AG04450 (cell line): ENCODE results near the gene SBK2. TPM values are rescaled to one million over a fixed set of nuclear protein-coding genes. Genes with fewer than 3 reads are reported as not detected.
A peak's percentile ranks its signal among the peaks of the same experiment; 100 is the strongest.

Experiments
- CTCF ChIA-PET: fragments of 300-600, 350-600 bp; formaldehyde crosslinking; extraction: SDS; loops from one replicate; lab custom pipeline; 2022; ENCODE audit warnings: antibody characterized with exemption, inconsistent platforms; lab: Charles Lee
- POLR2A ChIA-PET: fragments of 350-600 bp; formaldehyde crosslinking; extraction: SDS; loops from one replicate; lab custom pipeline; 2021; ENCODE audit warnings: antibody characterized with exemption, inconsistent platforms; lab: Yijun Ruan, JAX
- DNase-seq: peaks from one replicate; pipeline ENCODE4 v3.0.0-alpha.2; 2011; ENCODE audit warnings: low read depth, low spot score
- H3K27ac ChIP-seq: one replicate; pipeline ENCODE4 v1.5.1; 2012; ENCODE audit warnings: low read depth, low read length, control low read depth
- H3K27me3 ChIP-seq: one replicate; pipeline ENCODE4 v1.6.0; 2012; ENCODE audit warnings: low read length; ENCODE audit not compliant: control insufficient read depth, insufficient read depth
- H3K4me3 ChIP-seq: 2 replicates; pipeline ENCODE4 v1.5.1; 2011; ENCODE audit warnings: mild to moderate bottlenecking, low read depth, low read length, control low read depth
- H3K9me3 ChIP-seq: 2 replicates; pipeline ENCODE4 v1.5.1; 2012; ENCODE audit warnings: low read length; ENCODE audit not compliant: control insufficient read depth, insufficient read depth
- polyA plus RNA-seq: library from polyadenylated mRNA; depleted of rRNA; stranded (reverse); fragments of >200 nt; gene quantifications from 2 replicates; pipeline ENCODE4 v1.2.3, GENCODE V29; 2011
- TF ChIP-seq, protein P1 (sequence below): IDR thresholded peaks from 2 replicates; pipeline ENCODE4 v1.5.1; 2011; ENCODE audit warnings: low read depth, low read length, control low read depth, inconsistent platforms

SBK2 gene
- polyA plus RNA-seq, 1 experiment: 0.10 TPM

DNA sequence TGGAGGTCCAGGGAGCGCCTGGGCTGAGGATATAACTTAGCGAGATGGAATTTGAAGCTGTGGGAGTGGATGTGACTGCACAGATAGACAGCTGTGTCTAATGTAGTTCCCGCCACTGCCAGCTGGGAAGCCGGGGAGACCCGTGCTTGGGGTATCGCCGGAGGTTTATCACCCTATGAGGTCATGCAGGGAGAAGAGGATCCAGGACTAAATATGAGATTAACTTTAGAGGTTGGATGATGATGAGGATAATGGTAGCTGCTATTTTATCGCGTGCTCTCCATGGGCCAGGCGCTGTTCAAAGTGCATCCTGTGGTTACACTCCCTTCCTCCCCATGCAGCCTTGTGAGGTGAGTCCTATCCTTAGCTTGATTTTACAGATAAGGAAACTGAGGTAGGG, 28.8 kb downstream of the SBK2 start:
- no peak for DNase-seq
- TF ChIP-seq, protein P1, sequence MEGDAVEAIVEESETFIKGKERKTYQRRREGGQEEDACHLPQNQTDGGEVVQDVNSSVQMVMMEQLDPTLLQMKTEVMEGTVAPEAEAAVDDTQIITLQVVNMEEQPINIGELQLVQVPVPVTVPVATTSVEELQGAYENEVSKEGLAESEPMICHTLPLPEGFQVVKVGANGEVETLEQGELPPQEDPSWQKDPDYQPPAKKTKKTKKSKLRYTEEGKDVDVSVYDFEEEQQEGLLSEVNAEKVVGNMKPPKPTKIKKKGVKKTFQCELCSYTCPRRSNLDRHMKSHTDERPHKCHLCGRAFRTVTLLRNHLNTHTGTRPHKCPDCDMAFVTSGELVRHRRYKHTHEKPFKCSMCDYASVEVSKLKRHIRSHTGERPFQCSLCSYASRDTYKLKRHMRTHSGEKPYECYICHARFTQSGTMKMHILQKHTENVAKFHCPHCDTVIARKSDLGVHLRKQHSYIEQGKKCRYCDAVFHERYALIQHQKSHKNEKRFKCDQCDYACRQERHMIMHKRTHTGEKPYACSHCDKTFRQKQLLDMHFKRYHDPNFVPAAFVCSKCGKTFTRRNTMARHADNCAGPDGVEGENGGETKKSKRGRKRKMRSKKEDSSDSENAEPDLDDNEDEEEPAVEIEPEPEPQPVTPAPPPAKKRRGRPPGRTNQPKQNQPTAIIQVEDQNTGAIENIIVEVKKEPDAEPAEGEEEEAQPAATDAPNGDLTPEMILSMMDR: no peak
- POLR2A ChIA-PET: interaction anchor here (0.7 kb wide), 1 partner anchor 100 kb away, joined by 3 read pairs; the partner anchor contains the start of gene UBE2S
- peaks cover 5% of the 10 kb centered on the region; the same call in 1 of the 2 replicates for H3K9me3 ChIP-seq
- CTCF ChIA-PET: interaction anchor here (1.0 to 2.6 kb wide), 3 partner anchors 41 to 124 kb away, joined by 4 to 26 read pairs (median 11); partner anchors contain the start of gene ZNF865
- no peak overlapping the region for H3K27ac ChIP-seq
- H3K4me3 ChIP-seq: no peak overlapping the region
- no peaks in the 10 kb centered on the region for H3K27me3 ChIP-seq

DNA sequence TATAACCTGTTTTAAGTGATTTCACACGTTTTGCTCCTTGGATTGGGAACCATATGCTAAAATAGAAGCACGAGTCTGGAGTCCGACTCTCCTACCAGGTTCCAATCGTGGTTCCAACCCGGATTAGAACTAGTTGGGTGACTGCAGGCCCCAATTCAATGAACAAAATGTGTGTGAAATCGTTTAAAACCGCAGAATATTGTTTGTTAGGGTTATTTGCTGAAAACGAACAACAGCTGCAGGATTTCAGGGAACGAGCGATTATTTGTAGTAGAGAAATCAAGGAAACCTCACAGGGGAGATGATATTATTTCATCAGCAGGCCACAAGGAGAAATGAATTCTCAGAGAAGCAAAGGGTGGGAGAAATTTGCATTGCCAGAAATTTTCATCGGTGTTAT, 32.0 kb downstream of the SBK2 start:
- POLR2A ChIA-PET: interaction anchor here (0.6 kb wide), 1 partner anchor 126 kb away, joined by 5 read pairs; no protein-coding TSS in a partner anchor

DNA sequence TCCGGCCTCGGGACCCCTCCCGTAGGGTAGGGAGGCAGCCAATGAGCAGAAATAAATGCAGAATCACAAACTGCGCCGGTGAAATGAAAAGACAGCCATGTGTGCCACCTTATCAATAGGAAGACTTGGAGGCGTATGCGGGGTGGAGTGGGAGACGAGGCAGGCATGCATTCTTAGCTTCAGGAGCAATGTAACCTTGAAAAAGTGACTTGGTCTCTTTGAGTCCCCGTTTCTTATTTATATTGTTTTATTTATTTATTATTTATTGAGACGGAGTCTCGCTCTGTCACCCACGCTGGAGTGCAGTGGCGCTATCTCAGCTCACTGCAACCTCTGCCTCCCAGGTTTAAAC, 32.7 kb downstream of the SBK2 start:
- Histone ChIP-seq H3K4me3 (no peak overlapping the region; the same call in 1 of the 2 replicates), H3K27ac (no peak overlapping the region), H3K27me3 (no peaks in the 10 kb centered on the region), H3K9me3 (peaks cover 7% of the 10 kb centered on the region; the same call in 1 of the 2 replicates)
- TF ChIP-seq, protein P1: no peak
- DNase-seq: no peak
- POLR2A ChIA-PET: interaction anchor here (0.5 to 1.4 kb wide), 16 partner anchors 11 to 363 kb away, joined by 3 to 18 read pairs (median 4); partner anchors contain the start of genes HSPBP1, ISOC2, KMT5C and NAT14
- CTCF ChIA-PET: interaction anchor here (0.6 to 2.9 kb wide), 49 partner anchors 9 to 899 kb away, joined by 3 to 144 read pairs (median 5); partner anchors contain the start of genes FIZ1, ISOC2, NAT14 and SSC5D

More for the DNA sequence above, 32.0 kb downstream of the SBK2 start:
- no peaks in the 10 kb centered on the region for H3K27me3 ChIP-seq
- no peak for DNase-seq
- TF ChIP-seq, protein P1: no peak
- peaks cover 7% of the 10 kb centered on the region; the same call in 1 of the 2 replicates for H3K9me3 ChIP-seq
- CTCF ChIA-PET: interaction anchor here (0.7 to 2.9 kb wide), 21 partner anchors 9 to 371 kb away, joined by 3 to 144 read pairs (median 10); partner anchors contain the start of genes FIZ1, NAT14, SSC5D and ZNF524
- H3K27ac ChIP-seq: no peak overlapping the region
- no peak overlapping the region for H3K4me3 ChIP-seq

DNA sequence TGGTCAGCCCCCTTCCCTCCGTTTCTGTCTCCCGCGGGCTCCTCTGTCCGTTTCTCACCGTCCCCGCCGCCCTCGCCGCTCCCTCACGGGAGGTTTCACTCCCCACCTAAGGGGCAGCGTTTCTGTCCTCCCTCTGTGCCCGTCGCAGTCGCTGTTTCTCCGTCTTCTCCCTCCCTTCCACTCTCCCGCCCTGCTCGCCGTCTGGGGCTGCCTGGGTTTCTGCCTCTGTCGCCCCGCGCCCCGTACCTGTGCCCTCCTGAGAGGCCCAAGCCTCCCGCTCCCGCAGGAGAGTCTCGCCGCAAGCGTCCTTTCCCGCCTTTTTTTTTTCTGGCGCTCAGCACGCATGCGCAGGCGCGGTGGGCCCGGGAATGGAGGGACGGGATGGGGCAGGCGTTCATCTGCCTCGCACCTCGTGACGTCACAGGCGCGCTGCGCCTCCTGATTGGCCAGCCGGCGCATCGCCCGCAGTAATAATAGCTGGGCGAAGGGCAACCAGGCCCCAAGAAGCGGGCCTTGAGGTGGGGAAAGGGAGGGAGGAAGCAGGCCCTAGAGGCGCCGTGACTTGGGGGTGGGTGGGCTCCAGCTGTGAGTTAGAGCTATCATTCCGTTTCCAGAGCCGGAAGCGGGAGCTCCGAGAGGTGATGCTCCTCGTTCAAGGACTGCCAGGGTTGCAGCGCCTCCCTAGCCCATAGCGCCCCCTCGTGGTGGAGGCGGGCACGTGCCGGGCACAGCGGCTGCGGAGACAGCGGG, 33.3 kb downstream of the SBK2 start:
- peaks cover 7% of the 10 kb centered on the region; the same call in 1 of the 2 replicates for H3K9me3 ChIP-seq
- POLR2A ChIA-PET: interaction anchor here (0.6 to 1.4 kb wide), 15 partner anchors 16 to 363 kb away, joined by 3 to 18 read pairs (median 4); partner anchors contain the start of genes HSPBP1, ISOC2, KMT5C and NAT14
- no peak overlapping the region for H3K27ac ChIP-seq
- peak overlapping the region; percentile 69 for H3K4me3 ChIP-seq
- TF ChIP-seq, protein P1: peak; percentile 96
- H3K27me3 ChIP-seq: no peaks in the 10 kb centered on the region
- peak; percentile 80 for DNase-seq
- CTCF ChIA-PET: interaction anchor here (0.5 to 2.9 kb wide), 61 partner anchors 10 to 900 kb away, joined by 3 to 144 read pairs (median 4); partner anchors contain the start of genes FIZ1, ISOC2, NAT14 and SSC5D
